ENCODE results near the gene FBXL19. TPM values are rescaled to one million over a fixed set of nuclear protein-coding genes. Genes with fewer than 3 reads are reported as not detected.

FBXL19 gene
- polyA plus RNA-seq, 1 donor (not counting 4 experiments of a cell fraction or from before 2014, with no cell fraction given), result 10.2 TPM

GRCh38 chr16:30926937-30927788 lies 3.8 kb downstream of the FBXL19 start:
- Histone ChIP-seq H3K9me1 (ENCODE audit: control insufficient read depth, extremely low read depth, insufficient read depth, low read length) (no peaks in the 10 kb centered on the region), H3K36me3 (ENCODE audit: control insufficient read depth in 2 of 2, extremely low read depth in 1 of 2, insufficient read depth in 2 of 2, low read length in 2 of 2) (peaks cover 8 to 23% of the 10 kb centered on the region in 2 experiments), H3K27me3 (ENCODE audit: control insufficient read depth, extremely low read depth, insufficient read depth, low read length) (no peaks in the 10 kb centered on the region), H3K9ac (ENCODE audit: control insufficient read depth, extremely low read depth, insufficient read depth, low read length) (peak overlapping the region; percentile 69), H3K4me3 (ENCODE audit: control insufficient read depth in 2 of 3, extremely low read depth in 1 of 3, insufficient read depth in 2 of 3, low read depth in 1 of 3, low read length in 3 of 3) (peak overlapping the region; percentile 41 to 65 (median 53)), H3K79me2 (ENCODE audit: control insufficient read depth, insufficient read depth, low read length) (peaks cover 20% of the 10 kb centered on the region), H3K9me3 (ENCODE audit: control insufficient read depth, low read depth, low read length) (no peaks in the 10 kb centered on the region), H3K4me1 (ENCODE audit: control insufficient read depth, extremely low read depth, insufficient read depth, low read length) (peaks cover 21% of the 10 kb centered on the region), H4K20me1 (ENCODE audit: control insufficient read depth, extremely low read depth, insufficient read depth, low read length) (no peaks in the 10 kb centered on the region), H2AFZ (ENCODE audit: control insufficient read depth, low read length) (peak overlapping the region; percentile 12), H3K4me2 (ENCODE audit: control insufficient read depth, extremely low read depth, insufficient read depth, low read depth, low read length) (peak overlapping the region; percentile 61), H3K27ac (ENCODE audit: control insufficient read depth, insufficient read depth, low read length) (peak overlapping the region; percentile 54)
- DNase-seq (ENCODE audit: low read depth, low spot score) (no peak), FAIRE-seq (no peak)
- dilution Hi-C loops (cut with MboI; ENCODE audit: extremely low pct_ligation_motif_present, low sequenced_read_pairs), result no loop called here
- TF ChIP-seq CTCF (optimal IDR thresholded peaks at IDR 0.05 in 1 of 3, IDR thresholded peaks at IDR 0.05 in 1 of 3, conservative IDR thresholded peaks at IDR 0.05 in 1 of 3; ENCODE audit: extremely low read depth in 1 of 3, insufficient read depth in 2 of 3, low read length in 3 of 3) (no peak), EZH2 (IDR thresholded peaks at IDR 0.05; ENCODE audit: low read length) (no peak)

GRCh38 chr16:30927789-30928378 lies 4.5 kb downstream of the FBXL19 start:
- no peaks in the 10 kb centered on the region for H3K27me3 ChIP-seq (ENCODE audit: control insufficient read depth, extremely low read depth, insufficient read depth, low read length)
- no peaks in the 10 kb centered on the region for H4K20me1 ChIP-seq (ENCODE audit: control insufficient read depth, extremely low read depth, insufficient read depth, low read length)
- no peaks in the 10 kb centered on the region for H3K9me1 ChIP-seq (ENCODE audit: control insufficient read depth, extremely low read depth, insufficient read depth, low read length)
- H3K9ac ChIP-seq (ENCODE audit: control insufficient read depth, extremely low read depth, insufficient read depth, low read length), result peak overlapping the region; percentile 72
- H3K4me1 ChIP-seq (ENCODE audit: control insufficient read depth, extremely low read depth, insufficient read depth, low read length), result peaks cover 21% of the 10 kb centered on the region
- TF ChIP-seq CTCF (optimal IDR thresholded peaks at IDR 0.05 in 1 of 3, IDR thresholded peaks at IDR 0.05 in 1 of 3, conservative IDR thresholded peaks at IDR 0.05 in 1 of 3; ENCODE audit: extremely low read depth in 1 of 3, insufficient read depth in 2 of 3, low read length in 3 of 3) (no peak), EZH2 (IDR thresholded peaks at IDR 0.05; ENCODE audit: low read length) (no peak)
- peaks cover 20% of the 10 kb centered on the region for H3K79me2 ChIP-seq (ENCODE audit: control insufficient read depth, insufficient read depth, low read length)
- peak overlapping the region; percentile 12 for H2AFZ ChIP-seq (ENCODE audit: control insufficient read depth, low read length)
- dilution Hi-C loops (cut with MboI; ENCODE audit: extremely low pct_ligation_motif_present, low sequenced_read_pairs), result no loop called here
- FAIRE-seq, result peak; percentile 98
- DNase-seq (ENCODE audit: low read depth, low spot score), result peak; percentile 97
- no peaks in the 10 kb centered on the region for H3K9me3 ChIP-seq (ENCODE audit: control insufficient read depth, low read depth, low read length)
- peak overlapping the region; percentile 41 to 65 (median 53) for H3K4me3 ChIP-seq (ENCODE audit: control insufficient read depth in 2 of 3, extremely low read depth in 1 of 3, insufficient read depth in 2 of 3, low read depth in 1 of 3, low read length in 3 of 3)
- peak overlapping the region; percentile 61 for H3K4me2 ChIP-seq (ENCODE audit: control insufficient read depth, extremely low read depth, insufficient read depth, low read depth, low read length)
- H3K27ac ChIP-seq (ENCODE audit: control insufficient read depth, insufficient read depth, low read length), result peak overlapping the region; percentile 54
- peaks cover 13 to 28% of the 10 kb centered on the region in 2 experiments for H3K36me3 ChIP-seq (ENCODE audit: control insufficient read depth in 2 of 2, extremely low read depth in 1 of 2, insufficient read depth in 2 of 2, low read length in 2 of 2)
